Endothelial cell of umbilical vein (primary cell): ENCODE measurements around the gene ZNF44. TPM values are rescaled to one million over a fixed set of nuclear protein-coding genes. Genes with fewer than 3 reads are reported as not detected.

ENCODE experiments used
- BruUV-seq: library from RNA; stranded (reverse); fragments of 400-500 nt; replicated peaks from 2 replicates; lab custom pipeline; 2021; lab: Mats Ljungman, UMichigan
- CTCF ChIA-PET: fragments of 300-600, 350-600 bp; sonication (Branson Sonifier 250); formaldehyde crosslinking; loops from one replicate; lab custom pipeline; 2021; ENCODE audit warnings: antibody characterized with exemption, inconsistent platforms; lab: Charles Lee
- POLR2A ChIA-PET: fragments of 300-600, 350-600 bp; sonication (Branson Sonifier 250); formaldehyde crosslinking; loops from one replicate; lab custom pipeline; 2021; ENCODE audit warnings: antibody characterized with exemption, inconsistent platforms; lab: Charles Lee
- DNase-seq: peaks from one replicate; pipeline ENCODE4 v3.0.0-alpha.2; 2011; ENCODE audit warnings: low read depth, low spot score
- FAIRE-seq: peaks from 2 replicates; lab custom pipeline; 2011; peaks lifted over from hg19 to GRCh38; lab: Jason Lieb, UNC
- H2AFZ ChIP-seq: 2 replicates; pipeline ENCODE4 v1.6.0; 2012; ENCODE audit warnings: low read depth, low read length, control low read depth, inconsistent platforms
- H3K27ac ChIP-seq: 2 replicates; pipeline ENCODE4 v1.5.1; 2011; ENCODE audit warnings: low read depth, mild to moderate bottlenecking, control low read depth, low read length, moderate library complexity; ENCODE audit not compliant: insufficient read depth
- H3K27me3 ChIP-seq, 2 experiments: 2 replicates each; pipeline versions ENCODE4 v1.6.0 to v1.6.1; 2011; ENCODE audit warnings: low read length in 2 of 2, mixed read lengths in 1 of 2; ENCODE audit not compliant: control insufficient read depth in 2 of 2, insufficient read depth in 2 of 2
- H3K36me3 ChIP-seq, 2 experiments: 2 replicates in 1 of 2; 3 replicates in 1 of 2; pipeline ENCODE4 v1.5.1; 2011; ENCODE audit warnings: low read length in 2 of 2, mild to moderate bottlenecking in 1 of 2, moderate library complexity in 1 of 2; ENCODE audit not compliant: control insufficient read depth in 2 of 2, insufficient read depth in 2 of 2; ENCODE audit errors: extremely low read depth in 1 of 2
- H3K4me1 ChIP-seq: 3 replicates; pipeline ENCODE4 v1.5.1; 2011; ENCODE audit warnings: mild to moderate bottlenecking, low read length; ENCODE audit not compliant: control insufficient read depth, insufficient read depth; ENCODE audit errors: extremely low read depth
- H3K4me2 ChIP-seq: 2 replicates; pipeline ENCODE4 v1.6.1; 2011; ENCODE audit warnings: low read length, control low read depth, mixed read lengths; ENCODE audit not compliant: insufficient read depth
- H3K4me3 ChIP-seq, 3 experiments: fragments of 200-600 bp in 1 of 3; sonication (generic), shearing (Covaris generic) in 1 of 3; replicated peaks in 1 of 3; 2 replicates each; pipeline ENCODE4 v1.5.1; 2011 to 2016; ENCODE audit warnings: control low read depth in 3 of 3, low read length in 3 of 3, mild to moderate bottlenecking in 2 of 3, inconsistent platforms in 1 of 3, low read depth in 1 of 3, moderate library complexity in 1 of 3; ENCODE audit not compliant: insufficient read depth in 1 of 3
- H3K79me2 ChIP-seq: 2 replicates; pipeline ENCODE4 v1.6.0; 2012; ENCODE audit warnings: low read length, inconsistent platforms; ENCODE audit not compliant: control insufficient read depth, insufficient read depth
- H3K9ac ChIP-seq: replicated peaks from 2 replicates; pipeline ENCODE3; 2011; ENCODE audit warnings: low read length, control low read depth; ENCODE audit not compliant: insufficient read depth; ENCODE audit errors: extremely low read depth
- H3K9me1 ChIP-seq: replicated peaks from 3 replicates; pipeline ENCODE4 v1.6.0; 2011; ENCODE audit warnings: mild to moderate bottlenecking, low read length; ENCODE audit not compliant: control insufficient read depth, insufficient read depth; ENCODE audit errors: extremely low read depth
- H3K9me3 ChIP-seq: replicated peaks from 2 replicates; pipeline ENCODE4 v1.5.1; 2012; ENCODE audit warnings: low read length, inconsistent platforms; ENCODE audit not compliant: control insufficient read depth, insufficient read depth
- H4K20me1 ChIP-seq: replicated peaks from 2 replicates; pipeline ENCODE3; 2011; ENCODE audit warnings: mild to moderate bottlenecking, low read length; ENCODE audit not compliant: control insufficient read depth, insufficient read depth; ENCODE audit errors: extremely low read depth
- CTCF ChIP-seq, 2 donors: IDR thresholded peaks; 1 replicate in 1 of 2; 2 replicates in 1 of 2; pipeline ENCODE4 v1.5.1; 2011; ENCODE audit warnings: low read length in 2 of 2, mild to moderate bottlenecking in 2 of 2, moderate library complexity in 2 of 2, control low read depth in 1 of 2, inconsistent platforms in 1 of 2, low read depth in 1 of 2; ENCODE audit not compliant: insufficient read depth in 1 of 2; ENCODE audit errors: extremely low read depth in 1 of 2
- EZH2 ChIP-seq: IDR thresholded peaks from 2 replicates; pipeline ENCODE4 v1.6.1; 2012; ENCODE audit warnings: borderline replicate concordance, low read depth, mild to moderate bottlenecking, moderate library complexity, low read length, inconsistent platforms; ENCODE audit not compliant: severe bottlenecking
- FOS ChIP-seq: IDR thresholded peaks from 2 replicates; pipeline ENCODE4 v1.6.1; 2011; ENCODE audit warnings: mild to moderate bottlenecking, low read length, moderate library complexity, borderline replicate concordance; ENCODE audit not compliant: insufficient read depth
- GATA2 ChIP-seq: IDR thresholded peaks from 2 replicates; pipeline ENCODE4 v1.7.0; 2011; ENCODE audit warnings: low read depth, mild to moderate bottlenecking, moderate library complexity, mixed read lengths, low read length; ENCODE audit not compliant: insufficient read length, insufficient read depth
- JUN ChIP-seq: IDR thresholded peaks from 2 replicates; pipeline ENCODE4 v1.6.1; 2011; ENCODE audit warnings: borderline replicate concordance, low read depth; ENCODE audit not compliant: insufficient read length, insufficient read depth
- MAX ChIP-seq: IDR thresholded peaks from 2 replicates; pipeline ENCODE4 v1.6.1; 2011; ENCODE audit not compliant: insufficient read depth, insufficient read length
- MYC ChIP-seq: IDR thresholded peaks from one replicate; pipeline ENCODE4 v1.6.1; 2011; ENCODE audit warnings: mild to moderate bottlenecking, low read depth, low read length
- POLR2A ChIP-seq: IDR thresholded peaks from 2 replicates; pipeline ENCODE4 v1.6.1; 2012; ENCODE audit warnings: low read depth, mild to moderate bottlenecking, control low read depth, low read length
- POLR2AphosphoS5 ChIP-seq: IDR thresholded peaks from 2 replicates; pipeline ENCODE4 v1.6.1; 2012; ENCODE audit warnings: low read depth, mild to moderate bottlenecking, control low read depth, low read length, moderate library complexity; ENCODE audit not compliant: insufficient read depth
- dilution Hi-C: fragments of 300-500 bp; cut with MboI; formaldehyde crosslinking; loops from one replicate; pipeline ENCODE4 v1.15.0; 2019; ENCODE audit warnings: low sequenced_read_pairs; ENCODE audit not compliant: extremely low pct_ligation_motif_present
- intact Hi-C: fragments of 100-400 bp; cut with micrococcal nuclease; formaldehyde crosslinking; loops from one replicate; pipeline ENCODE4 v1.10.0; 2022
- polyA plus RNA-seq, 4 experiments: library from polyadenylated mRNA; depleted of rRNA in 3 of 4; stranded (reverse) in 3 of 4; unstranded in 1 of 4; fragments of >200 nt; gene quantifications; 2 replicates each; pipeline versions ENCODE4 v1.2.1 to v1.2.3, GENCODE V29; 2011 to 2012; ENCODE audit warnings: missing spikeins in 1 of 4
- total RNA-seq: library from RNA; stranded (reverse); gene quantifications from 2 replicates; pipeline ENCODE4 v1.2.3, GENCODE V29; 2021

ZNF44 gene
- total and polyA plus RNA-seq, 2 donors (not counting 3 experiments of a cell fraction or from before 2014, with no cell fraction given), result 2.1 to 7.4 TPM

DNA sequence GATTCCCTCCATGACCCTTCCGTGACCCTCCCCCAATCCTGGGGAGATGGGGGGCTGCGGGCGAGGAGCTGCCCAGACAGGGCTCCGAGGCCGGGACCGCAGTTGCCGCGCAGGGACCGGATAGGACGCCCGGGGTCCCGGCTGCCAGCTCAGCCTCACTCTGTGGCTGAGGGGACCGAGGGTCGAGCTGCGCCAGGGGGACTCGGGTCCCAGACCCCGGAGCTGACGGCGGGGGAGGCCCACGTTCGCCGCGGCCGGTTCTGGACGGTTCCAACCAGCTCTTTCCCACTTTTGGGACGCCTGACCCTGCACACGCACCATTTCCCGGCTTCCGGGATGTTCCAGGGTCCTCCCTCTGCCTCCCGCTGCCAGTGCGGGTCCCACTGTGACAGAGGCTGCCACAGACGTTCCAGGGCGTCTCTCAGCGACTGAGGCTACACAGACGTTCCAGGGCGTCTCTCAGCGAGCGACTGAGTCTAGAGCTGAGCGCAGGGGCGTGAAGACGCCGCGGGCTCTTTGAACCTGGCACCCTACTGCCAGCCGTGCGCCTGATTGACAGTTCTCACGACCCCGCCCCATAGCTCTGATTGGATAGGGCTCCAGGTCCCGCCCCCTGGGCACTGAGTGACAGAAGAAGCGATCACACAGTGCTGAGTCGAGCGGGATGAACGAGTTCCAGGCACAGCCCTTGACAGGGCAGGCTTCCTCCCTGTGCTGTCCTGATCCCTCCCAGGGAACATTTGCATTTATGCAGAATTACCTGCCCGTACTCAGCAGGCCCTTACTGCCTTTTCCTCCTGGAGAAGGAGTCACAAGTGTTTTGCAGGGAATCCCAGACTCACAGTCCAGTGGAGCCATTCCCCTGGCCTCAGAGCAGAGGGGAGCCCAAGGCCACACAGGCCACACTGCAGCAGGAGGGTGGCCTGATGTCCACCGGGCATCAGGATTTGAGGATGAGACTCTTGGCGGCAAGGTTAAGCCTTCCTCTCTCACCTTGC is 38.8 kb upstream of the ZNF44 start, which contains the start of gene ZNF563:
ZNF563 (minus strand) TSS at position 472 of the 998 bp plus-strand sequence; CDS start at position 321, 151 bp downstream.
- Histone ChIP-seq H3K4me1 (no peaks in the 10 kb centered on the region), H3K36me3 (no peaks in the 10 kb centered on the region), H2AFZ (peak within 1 kb of the TSS; percentile 89), H3K4me3 (peak within 1 kb of the TSS in 2 of 3 experiments; percentile 37 to 54), H3K4me2 (peak within 1 kb of the TSS; percentile 47), H3K9me3 (no peaks in the 10 kb centered on the region), H3K79me2 (no peaks in the 10 kb centered on the region), H4K20me1 (no peaks in the 10 kb centered on the region), H3K9ac (no peak within 1 kb of the TSS), H3K9me1 (no peaks in the 10 kb centered on the region), H3K27ac (no peak within 1 kb of the TSS), H3K27me3 (no peaks in the 10 kb centered on the region)
- ChIA-PET CTCF (interaction anchor here (1.2 kb wide), 1 partner anchor 32 kb away, joined by 5 read pairs; the partner anchor contains the start of gene ZNF442), POLR2A (no interaction called here)
- FAIRE-seq (peak; percentile 84), DNase-seq (peak; percentile 86)
- TF ChIP-seq POLR2A (no peak), GATA2 (no peak), MYC (no peak), POLR2AphosphoS5 (no peak), MAX (no peak), CTCF (IDR thresholded peaks at IDR 0.05; ENCODE audit: extremely low read depth in 1 of 2, insufficient read depth in 1 of 2, low read depth in 1 of 2, low read length in 2 of 2) (no peak), EZH2 (no peak), JUN (no peak), FOS (no peak)
- intact Hi-C loops, result no loop called here
- dilution Hi-C loops, result no loop called here
- BruUV-seq, result no TSS peak
